HG03139 (cell line): ENCODE measurements around the gene ACOT7.
"Not testable (repeated sequence)": the region's sequence is repeated elsewhere in the genome, so short reads cannot be mapped to it uniquely, and the experiment has no call there.

Experiments
- ATAC-seq: cut with Tn5 transposase; IDR thresholded peaks from one replicate; pipeline ENCODE4 v1.9.1; 2021; ENCODE audit not compliant: unreplicated experiment

The ACOT7 gene

GRCh38 chr1:6316240-6317097 is 77.1 kb downstream of the ACOT7 start:
- no peak for ATAC-seq

DNA sequence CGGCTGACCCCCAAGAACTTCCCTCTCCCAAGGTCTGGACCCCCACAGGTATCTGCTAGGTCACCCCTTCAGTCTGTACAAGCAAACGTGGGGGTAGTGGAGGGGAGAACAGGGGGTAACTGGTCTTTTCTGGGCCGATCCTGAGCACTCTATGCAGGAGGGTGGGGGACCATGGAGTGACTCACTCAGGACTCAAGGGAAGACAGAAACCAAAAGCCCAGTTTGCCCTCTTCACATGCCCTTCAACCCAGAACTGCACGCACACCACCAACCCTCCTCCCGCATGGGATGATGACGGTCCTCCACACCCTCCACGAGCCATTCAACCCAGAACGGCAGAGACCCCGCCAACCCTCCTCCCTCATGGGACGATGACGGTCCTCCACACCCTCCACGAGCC is 79.1 kb downstream of the ACOT7 start:
- no peak for ATAC-seq

- no peak for ATAC-seq
Observed at GRCh38 chr1:6313393-6314200, 80.0 kb downstream of the ACOT7 start.

- no peak for ATAC-seq
Observed at GRCh38 chr1:6310116-6310848, 83.3 kb downstream of the ACOT7 start.

DNA sequence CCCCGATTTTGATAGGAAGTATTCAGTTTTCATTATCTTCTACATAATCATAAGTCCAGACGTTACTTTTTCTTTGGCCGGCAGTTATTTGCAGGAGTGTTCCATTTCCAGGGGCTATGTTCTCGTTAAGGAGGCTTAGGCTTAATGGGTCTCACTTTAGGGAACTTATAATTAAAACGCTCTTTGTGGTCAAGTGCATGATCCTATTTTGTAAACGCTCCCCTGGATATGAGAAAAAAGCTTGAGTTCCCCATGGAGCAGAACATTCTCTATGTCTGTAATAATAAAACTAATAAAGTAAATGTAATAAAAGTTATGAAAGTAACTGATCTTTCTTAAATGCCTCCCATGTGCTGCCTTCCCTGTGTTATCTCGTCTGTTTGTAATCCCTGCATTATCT is 84.0 kb downstream of the ACOT7 start:
- no peak for ATAC-seq

GRCh38 chr1:6308449-6308848 is 85.1 kb downstream of the ACOT7 start:
- no peak for ATAC-seq

DNA sequence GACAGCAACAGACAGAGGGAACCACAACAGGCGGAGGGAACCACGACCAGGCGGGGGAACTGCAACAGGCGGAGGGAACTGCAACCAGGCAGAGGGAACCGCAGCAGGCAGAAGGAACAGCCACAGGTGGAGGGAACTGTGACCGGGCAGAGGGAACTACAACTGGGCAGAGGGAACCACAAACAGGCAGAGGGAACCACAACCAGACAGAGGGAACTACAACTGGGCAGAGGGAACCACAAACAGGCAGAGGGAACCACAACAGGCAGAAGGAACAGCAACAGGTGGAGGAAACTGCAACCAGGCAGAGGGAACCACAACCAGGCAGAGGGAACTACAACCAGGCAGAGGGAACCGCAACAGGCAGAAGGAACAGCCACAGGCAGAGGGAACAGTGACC is 85.9 kb downstream of the ACOT7 start:
- ATAC-seq, result not testable (repeated sequence)

GRCh38 chr1:6307099-6307498 is 86.5 kb downstream of the ACOT7 start:
- no peak for ATAC-seq

GRCh38 chr1:6303397-6304012 is 90.1 kb downstream of the ACOT7 start:
- no peak for ATAC-seq

DNA sequence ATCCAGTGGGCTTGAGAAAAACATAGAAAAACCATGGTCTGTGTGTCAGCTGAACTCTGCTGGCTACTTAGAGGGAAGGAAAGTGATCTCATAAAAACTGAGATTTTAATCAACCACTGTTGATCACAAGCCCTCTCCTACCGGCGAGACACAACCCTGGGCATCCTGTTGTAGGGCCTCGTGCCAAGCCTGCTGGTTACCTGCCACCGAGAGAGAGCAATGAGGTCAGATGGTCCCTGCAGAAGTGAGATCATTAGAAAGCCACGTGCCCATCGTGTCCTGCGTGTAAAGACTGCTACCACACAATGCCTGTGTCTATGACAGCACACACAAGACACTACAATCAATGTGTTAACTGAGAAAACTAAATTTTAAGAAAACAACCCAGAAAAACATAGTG is 91.0 kb downstream of the ACOT7 start:
- ATAC-seq, result no peak

DNA sequence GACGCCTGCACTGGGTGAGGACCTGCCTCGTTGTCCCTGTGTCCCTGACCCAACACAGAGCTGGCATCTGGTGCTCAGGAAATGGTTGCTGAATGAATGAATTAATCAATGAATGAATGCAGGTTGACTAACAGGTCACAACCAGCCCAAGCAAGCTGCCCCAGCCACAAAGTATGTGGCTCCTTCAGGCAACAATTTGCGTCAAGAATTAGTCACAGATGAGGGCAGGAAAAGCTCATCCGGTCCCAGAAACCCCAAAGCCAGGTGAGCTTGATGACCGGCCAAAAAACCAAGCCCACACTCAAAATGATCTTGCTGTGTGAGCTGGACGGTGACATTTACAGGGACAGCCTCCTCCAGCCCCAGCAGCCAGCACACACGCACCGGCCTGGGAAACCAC is 92.0 kb downstream of the ACOT7 start:
- no peak for ATAC-seq

- ATAC-seq, result no peak
Observed at GRCh38 chr1:6300342-6301048, 93.1 kb downstream of the ACOT7 start.

- ATAC-seq, result no peak
Observed at GRCh38 chr1:6299557-6300165, 93.9 kb downstream of the ACOT7 start.

GRCh38 chr1:6298940-6299465 is 94.6 kb downstream of the ACOT7 start:
- ATAC-seq, result no peak

- ATAC-seq, result no peak
Observed at GRCh38 chr1:6298530-6298929, 95.0 kb downstream of the ACOT7 start.

- ATAC-seq, result no peak
Observed at GRCh38 chr1:6295910-6296309, 97.7 kb downstream of the ACOT7 start.

- no peak for ATAC-seq
Observed at GRCh38 chr1:6294890-6295556, 98.5 kb downstream of the ACOT7 start.

DNA sequence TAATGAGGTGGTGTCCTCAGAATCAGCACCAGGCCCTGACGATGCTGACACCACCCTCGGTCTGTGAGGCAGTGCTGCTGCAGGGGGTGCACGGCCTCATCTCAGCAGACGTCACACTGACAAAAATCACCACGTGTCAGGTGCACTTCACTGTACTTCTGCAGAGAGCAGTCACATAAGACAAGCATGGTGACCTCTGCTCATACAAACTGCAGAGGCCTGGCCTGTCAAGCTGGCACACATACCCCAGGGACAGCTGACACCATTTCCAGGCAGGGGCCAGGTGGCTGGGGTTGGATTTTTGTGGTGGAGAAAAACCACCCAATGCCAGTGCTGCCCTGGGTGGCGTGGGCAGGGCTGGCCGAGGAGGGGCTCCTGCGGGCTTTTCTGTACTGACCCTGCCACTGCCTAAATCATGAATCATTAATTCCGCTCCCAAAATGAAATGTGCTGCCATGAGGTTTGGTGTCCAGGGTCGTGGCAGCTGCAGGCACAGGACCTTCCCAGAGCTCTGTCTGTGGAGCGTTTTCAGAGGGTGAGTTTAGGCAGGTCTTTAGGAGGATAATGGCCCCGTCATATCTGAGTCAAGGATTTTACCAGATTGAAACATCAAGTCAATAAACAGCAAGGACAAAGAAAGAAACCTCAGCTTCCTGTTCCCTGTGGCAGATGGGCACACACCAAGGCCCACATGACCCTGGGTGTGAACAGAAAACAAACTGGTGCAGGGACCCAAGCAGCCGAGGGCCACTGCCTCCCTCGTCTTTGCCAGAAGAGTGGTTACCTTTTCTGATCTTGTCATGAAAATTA is 99.3 kb downstream of the ACOT7 start:
- no peak for ATAC-seq
